GM18517 (cell line): ENCODE results near the gene SLC38A7.
"Not testable (repeated sequence)": the region's sequence is repeated elsewhere in the genome, so short reads cannot be mapped to it uniquely, and the experiment has no call there.

ENCODE experiments used
- ATAC-seq: cut with Tn5 transposase; IDR thresholded peaks from one replicate; pipeline ENCODE4 v1.9.1; 2021; ENCODE audit warnings: mild to moderate bottlenecking, moderate library complexity; ENCODE audit not compliant: unreplicated experiment

The SLC38A7 gene

GRCh38 chr16:58678716-58679115, 5.9 kb downstream of the SLC38A7 start:
- no peak for ATAC-seq

DNA sequence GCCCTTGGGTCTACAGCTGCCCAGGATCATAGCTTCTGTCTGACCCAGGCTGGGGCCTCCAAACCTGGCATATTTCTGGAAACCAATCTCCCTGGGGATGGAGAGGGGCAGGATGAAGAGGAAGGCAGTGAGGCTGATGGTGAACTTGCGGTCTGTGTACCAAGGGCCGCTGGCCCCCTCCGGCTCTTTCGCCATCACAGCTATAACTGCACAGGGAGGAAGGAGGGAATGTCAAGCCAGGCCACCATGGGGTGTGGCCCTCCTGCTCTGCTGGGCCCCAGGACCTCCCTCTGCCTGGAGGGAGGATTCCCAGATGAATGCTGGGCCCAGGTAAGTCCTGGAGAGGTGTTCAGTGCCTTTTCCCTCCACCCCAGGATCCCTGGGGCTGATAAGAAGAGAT, 6.3 kb downstream of the SLC38A7 start:
- no peak for ATAC-seq

- no peak for ATAC-seq
Measured at GRCh38 chr16:58670946-58671583, 13.5 kb downstream of the SLC38A7 start.

GRCh38 chr16:58670177-58670576, 14.4 kb downstream of the SLC38A7 start:
- no peak for ATAC-seq

GRCh38 chr16:58665200-58665599, 19.4 kb downstream of the SLC38A7 start:
- no peak for ATAC-seq

DNA sequence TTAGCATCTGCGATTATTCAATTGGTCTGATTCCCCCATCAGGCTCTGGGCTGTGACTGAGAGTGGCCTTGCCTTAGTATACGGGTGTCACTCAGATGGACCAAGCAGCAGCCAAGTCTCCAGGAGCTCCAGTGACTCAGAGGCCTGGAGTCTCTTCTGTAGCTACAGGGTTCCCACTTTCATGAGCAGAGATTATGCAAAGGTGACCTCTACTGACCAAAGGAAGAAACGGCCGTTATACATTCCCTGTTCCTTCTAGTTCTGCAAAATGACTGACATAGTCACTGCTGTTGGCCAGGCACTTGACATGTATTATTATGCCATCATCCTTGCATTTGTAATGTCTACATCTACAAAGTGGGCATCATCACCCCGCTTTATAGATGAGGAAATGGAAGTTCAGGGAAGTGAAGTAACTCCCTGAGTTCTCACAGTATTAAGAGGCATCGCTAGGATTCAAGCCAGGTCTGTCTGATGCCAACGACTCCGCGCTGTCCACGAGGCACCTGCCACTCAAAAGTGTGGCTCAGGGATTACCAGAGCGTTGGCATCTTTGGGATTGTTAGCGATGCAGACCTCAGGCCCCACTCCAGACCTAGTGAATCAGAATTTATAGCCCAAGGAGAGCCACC, 23.3 kb downstream of the SLC38A7 start:
- no peak for ATAC-seq

DNA sequence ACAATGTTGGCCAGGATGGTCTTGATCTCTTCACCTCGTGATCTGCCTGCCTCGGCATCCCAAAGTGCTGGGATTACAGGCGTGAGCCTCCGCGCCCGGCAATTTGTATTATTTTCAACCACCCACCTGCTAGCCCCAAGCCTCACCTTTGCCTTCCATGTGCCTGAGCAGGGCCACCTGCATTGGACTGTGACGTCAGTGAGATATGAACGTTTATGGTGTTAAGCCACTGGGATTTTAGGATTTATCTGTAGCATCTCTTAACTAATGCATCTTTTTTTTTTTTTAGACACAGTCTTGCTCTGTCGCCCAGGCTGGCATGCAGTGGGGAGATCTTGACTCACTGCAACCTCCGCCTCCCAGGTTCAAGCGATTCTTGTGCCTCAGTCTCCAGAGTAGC, 24.7 kb downstream of the SLC38A7 start:
- ATAC-seq: not testable (repeated sequence)

DNA sequence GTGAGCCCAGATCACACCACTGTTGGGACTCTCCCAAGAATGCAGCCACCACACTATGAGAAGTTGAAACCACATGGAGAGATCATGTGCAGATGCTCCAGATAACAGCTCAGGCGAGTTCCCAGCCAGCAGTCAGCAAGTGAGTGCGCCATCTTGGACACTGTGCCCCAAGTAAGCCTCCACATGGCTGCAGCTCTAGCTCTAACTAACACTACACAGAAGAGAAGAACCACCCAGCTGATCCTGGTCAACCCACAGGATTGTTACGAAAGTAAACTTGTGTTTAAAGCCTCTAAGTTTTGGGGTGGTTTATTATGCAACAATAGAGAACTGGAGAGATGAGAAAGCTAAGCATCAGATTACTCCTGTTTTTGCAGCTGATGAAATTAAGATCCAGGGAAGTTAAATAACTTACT, 25.8 kb downstream of the SLC38A7 start:
- ATAC-seq: no peak

- no peak for ATAC-seq
Measured at GRCh38 chr16:58656899-58657298, 27.7 kb downstream of the SLC38A7 start.

DNA sequence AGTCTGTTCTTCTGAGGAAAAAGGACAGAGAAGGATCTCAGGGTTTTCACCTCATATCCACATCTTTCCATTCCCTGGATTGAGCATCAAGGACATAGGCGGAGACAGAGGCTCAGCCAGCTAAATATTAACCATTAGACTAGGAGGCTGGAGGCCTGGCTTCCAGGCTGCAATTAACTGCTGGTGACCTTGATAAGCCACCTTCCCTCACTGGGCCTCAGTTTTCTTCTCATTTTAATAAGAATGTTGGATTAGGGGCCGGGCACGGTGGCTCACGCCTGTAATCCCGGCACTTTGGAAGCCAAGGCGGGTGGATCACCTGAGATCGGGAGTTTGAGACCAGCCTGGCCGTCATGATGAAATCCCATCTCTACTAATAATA, 29.4 kb downstream of the SLC38A7 start:
- no peak for ATAC-seq

- no peak for ATAC-seq
Measured at GRCh38 chr16:58654560-58655214, 29.9 kb downstream of the SLC38A7 start.

DNA sequence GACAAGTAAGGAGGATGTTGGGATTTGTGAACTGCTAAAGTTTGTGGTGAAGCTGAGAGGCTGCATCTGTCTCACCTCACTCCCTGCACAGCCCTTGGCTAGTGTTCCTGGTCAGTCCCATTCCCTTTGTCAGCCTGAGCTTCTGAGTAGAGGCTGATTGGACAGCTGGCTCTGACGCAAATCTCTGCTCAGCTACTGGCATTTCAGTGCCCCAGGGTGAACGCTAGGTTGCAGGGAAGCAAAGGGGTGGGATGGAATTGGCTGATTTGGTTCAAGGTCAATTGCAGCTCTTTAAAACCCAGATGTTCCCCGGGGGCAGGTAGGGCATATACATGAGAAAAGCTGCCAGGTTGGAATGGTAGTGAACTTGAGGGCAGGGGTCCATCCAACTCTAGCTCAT, 31.8 kb downstream of the SLC38A7 start:
- no peak for ATAC-seq

- no peak for ATAC-seq
Measured at GRCh38 chr16:58651965-58652348, 32.6 kb downstream of the SLC38A7 start.

- ATAC-seq: no peak
Measured at GRCh38 chr16:58649707-58650106, 34.9 kb downstream of the SLC38A7 start.

- ATAC-seq: no peak
Measured at GRCh38 chr16:58647107-58647506, 37.5 kb downstream of the SLC38A7 start.

DNA sequence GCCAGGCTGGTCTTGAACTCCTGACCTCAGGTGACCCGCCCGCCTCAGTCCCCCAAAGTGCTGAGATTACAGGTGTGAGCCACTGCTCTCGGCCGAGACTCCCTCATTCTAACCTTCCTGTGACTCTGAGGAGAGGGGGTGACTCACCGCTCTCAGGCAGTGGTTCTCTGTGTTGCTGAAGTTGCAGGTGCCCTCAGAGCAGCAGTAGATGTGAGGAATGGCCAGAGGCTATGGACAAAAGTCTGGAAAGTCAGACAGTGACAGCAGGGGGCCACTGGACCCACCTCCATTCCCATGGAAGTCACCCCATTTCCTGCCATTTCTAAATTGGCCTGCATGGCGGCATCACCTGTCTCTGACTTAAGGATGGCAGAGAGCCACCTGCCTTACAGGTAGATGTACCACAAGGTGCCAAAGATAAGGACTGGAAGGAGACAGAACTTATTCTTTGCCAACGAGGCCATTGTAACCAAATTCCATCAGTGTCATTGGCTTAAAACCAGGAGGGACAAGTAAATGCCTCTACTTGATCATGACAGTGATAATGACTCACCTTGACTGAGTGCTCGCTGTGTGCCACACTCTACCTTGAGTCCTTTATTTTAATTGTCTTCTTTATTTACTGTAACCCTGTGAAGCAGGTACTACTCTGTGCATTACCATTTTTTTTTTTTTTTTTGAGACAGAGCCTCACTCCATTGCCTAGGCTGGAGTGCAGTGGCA, 39.6 kb downstream of the SLC38A7 start:
- no peak for ATAC-seq

DNA sequence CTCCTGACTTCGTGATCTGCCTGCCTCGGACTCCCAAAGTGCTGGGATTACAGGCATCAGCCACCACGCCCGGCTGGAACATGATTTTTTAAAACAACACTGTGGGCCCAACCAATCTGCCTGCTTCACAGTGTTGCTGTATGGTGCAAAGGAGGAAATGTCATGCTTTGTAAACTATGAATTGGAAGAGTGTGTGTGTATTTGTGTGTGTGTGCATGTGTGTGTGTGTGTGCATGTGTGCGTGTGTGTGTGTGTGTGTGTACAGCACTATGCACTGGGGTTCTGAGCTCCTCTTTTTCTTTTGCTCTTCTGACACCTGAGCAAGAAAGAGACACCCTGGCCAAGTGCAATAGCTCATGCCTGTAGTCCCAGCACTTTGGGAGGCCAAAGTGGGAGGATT, 40.5 kb downstream of the SLC38A7 start:
- no peak for ATAC-seq

DNA sequence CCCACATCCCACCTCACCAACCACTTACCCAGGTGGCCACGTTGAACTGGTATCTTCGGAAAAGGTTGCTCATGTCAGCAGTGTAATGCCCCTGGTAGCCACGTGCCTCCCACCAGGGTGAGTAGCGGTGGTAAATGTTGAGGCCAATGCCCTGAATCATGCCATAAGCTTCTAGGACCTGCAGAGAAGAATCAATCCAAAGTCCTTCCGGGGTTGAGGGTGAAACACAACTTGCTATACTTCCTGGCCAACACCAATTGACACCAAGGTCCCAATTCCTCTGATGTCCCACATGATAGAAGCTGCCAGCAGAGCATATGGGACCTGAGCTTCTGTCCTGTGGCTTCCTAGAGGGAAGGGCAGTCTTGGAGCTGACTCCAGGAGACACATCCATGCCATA, 43.6 kb downstream of the SLC38A7 start:
- ATAC-seq: no peak

DNA sequence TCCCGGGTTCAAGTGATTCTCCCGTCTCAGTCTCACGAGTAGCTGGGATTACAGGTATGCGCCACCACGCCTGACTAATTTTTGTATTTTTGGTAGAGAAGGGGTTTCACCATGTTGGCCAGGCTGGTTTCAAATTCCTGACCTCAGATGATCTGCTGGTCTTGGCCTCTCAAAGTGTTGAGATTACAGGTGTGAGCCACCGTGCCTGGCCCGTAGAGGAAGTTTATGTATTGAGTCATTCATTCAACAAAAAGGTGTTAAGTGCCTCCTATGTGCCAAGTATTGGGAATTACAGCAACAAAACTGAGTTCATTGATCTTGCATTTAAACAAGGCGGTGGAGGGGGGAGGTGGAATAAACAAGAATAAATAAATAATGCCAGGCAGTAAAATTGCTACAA, 44.7 kb downstream of the SLC38A7 start:
- no peak for ATAC-seq

DNA sequence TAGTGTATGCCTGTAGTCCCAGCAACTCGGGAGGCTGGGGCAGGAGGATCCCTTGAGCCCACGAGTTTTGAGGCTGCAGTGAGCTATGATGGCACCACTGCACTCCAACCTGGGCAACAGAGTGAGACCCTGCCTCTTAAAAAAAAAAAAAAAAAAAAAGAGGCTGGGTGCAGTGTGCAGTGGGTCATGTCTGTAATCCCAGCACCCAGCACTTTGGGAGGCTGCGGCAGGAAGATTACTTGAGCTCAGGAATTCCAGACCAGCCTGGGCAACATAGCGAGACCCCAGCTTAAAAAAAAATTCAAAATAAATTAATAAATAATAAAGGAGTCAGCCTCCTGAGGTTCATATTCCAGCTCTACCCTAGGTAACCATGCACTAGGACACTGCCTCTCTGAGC, 45.3 kb downstream of the SLC38A7 start:
- no peak for ATAC-seq

- no peak for ATAC-seq
Measured at GRCh38 chr16:58638148-58639036, 46.2 kb downstream of the SLC38A7 start.
